Right lung (tissue), 10 donors: ENCODE results near the gene RIT1. TPM values are rescaled to one million over a fixed set of nuclear protein-coding genes. Genes with fewer than 3 reads are reported as not detected.

ENCODE experiments used
- DNase-seq, 2 donors: peaks; one replicate each; pipeline ENCODE4 v3.0.0-alpha.2; 2013
- long read RNA-seq, 8 donors: transcript quantifications; one replicate each; lab custom pipeline, GENCODE V29; 2026
- polyA plus RNA-seq, 5 donors: library from polyadenylated mRNA; unstranded; fragments of 120-200 nt; gene quantifications; one replicate each; pipeline versions ENCODE4 v1.2.1 to v1.2.3, GENCODE V29; 2013; ENCODE audit warnings: inconsistent platforms in 1 of 5, low replicate concordance in 1 of 5; ENCODE audit not compliant: insufficient read length in 5 of 5, insufficient read depth in 1 of 5

RIT1 gene
- 10 to 100 TPM; 40.1 to 53.1 (median 48.8) TPM for polyA plus RNA-seq
- long read RNA-seq, donor 1, transcript RIT1-202 (6 exons, 3,445 nt) = major isoform, 12 of 17 reads
- long read RNA-seq, donor 1, partial matches to known transcripts = 0 of 17 reads
- long read RNA-seq, donor 1, other reads (novel, unspliced or antisense) = 0 of 17 reads
- long read RNA-seq, donor 2, transcript RIT1-202 (6 exons, 3,445 nt) = major isoform, 12 of 13 reads
- long read RNA-seq, donor 2, partial matches to known transcripts = 0 of 13 reads
- long read RNA-seq, donor 2, other reads (novel, unspliced or antisense) = 0 of 13 reads
- long read RNA-seq, donor 3, transcript RIT1-202 (6 exons, 3,445 nt) = major isoform, 10 of 11 reads
- long read RNA-seq, donor 3, partial matches to known transcripts = 0 of 11 reads
- long read RNA-seq, donor 3, other reads (novel, unspliced or antisense) = 0 of 11 reads
- long read RNA-seq, donor 4, transcript RIT1-202 (6 exons, 3,445 nt) = major isoform, 12 of 16 reads
- long read RNA-seq, donor 4, partial matches to known transcripts = 0 of 16 reads
- long read RNA-seq, donor 4, other reads (novel, unspliced or antisense) = 0 of 16 reads
- long read RNA-seq, donor 5, transcript RIT1-202 (6 exons, 3,445 nt) = major isoform, 21 of 25 reads
- long read RNA-seq, donor 5, partial matches to known transcripts = 0 of 25 reads
- long read RNA-seq, donor 5, other reads (novel, unspliced or antisense) = 0 of 25 reads
- long read RNA-seq, donor 6, transcript RIT1-202 (6 exons, 3,445 nt) = major isoform, 21 of 23 reads
- long read RNA-seq, donor 6, partial matches to known transcripts = 0 of 23 reads
- long read RNA-seq, donor 6, other reads (novel, unspliced or antisense) = 0 of 23 reads
- long read RNA-seq, donor 7, transcript RIT1-202 (6 exons, 3,445 nt) = major isoform, 14 of 15 reads
- long read RNA-seq, donor 7, partial matches to known transcripts = 0 of 15 reads
- long read RNA-seq, donor 7, other reads (novel, unspliced or antisense) = 0 of 15 reads
- long read RNA-seq, donor 8, transcript RIT1-202 (6 exons, 3,445 nt) = major isoform, 6 of 6 reads
- long read RNA-seq, donor 8, partial matches to known transcripts = 0 of 6 reads
- long read RNA-seq, donor 8, other reads (novel, unspliced or antisense) = 0 of 6 reads

- peak; percentile 84 for DNase-seq
These were observed at the start of gene RIT1 for GRCh38 chr1:155911156-155912055. Gene RIT1, minus strand, starts transcription at chr1:155911349. Its CDS starts 588 bp downstream, at chr1:155910761.

- no peak for DNase-seq
These were observed 49.1 kb upstream of the RIT1 start for GRCh38 chr1:155960081-155960745.

DNA sequence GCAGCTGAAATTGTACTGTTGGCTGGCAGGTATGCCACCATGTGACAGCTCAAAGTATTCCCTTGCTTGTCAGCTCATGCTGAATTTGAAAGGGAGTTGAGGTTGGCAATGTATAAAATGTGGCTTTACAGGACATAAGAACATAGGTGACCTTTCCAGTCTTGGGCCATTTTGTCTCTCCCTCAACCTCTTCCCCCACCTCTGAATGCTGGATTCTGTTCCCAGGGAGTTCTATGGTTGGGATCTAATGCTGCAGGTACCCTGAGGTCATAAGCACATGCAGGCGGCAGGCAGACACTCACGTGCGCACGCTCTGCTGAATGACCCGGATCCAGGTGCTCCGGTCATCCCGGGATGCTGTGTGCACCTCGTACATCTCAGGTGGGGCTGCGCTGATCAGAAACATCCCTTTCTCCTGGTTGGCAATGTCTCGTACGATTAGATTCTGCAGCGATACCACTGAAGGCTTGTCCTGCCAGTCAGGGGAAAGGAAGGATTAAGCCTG is 46.3 kb upstream of the RIT1 start:
- DNase-seq = no peak

- DNase-seq = no peak
These were observed 43.5 kb upstream of the RIT1 start for GRCh38 chr1:155954645-155955044.

DNA sequence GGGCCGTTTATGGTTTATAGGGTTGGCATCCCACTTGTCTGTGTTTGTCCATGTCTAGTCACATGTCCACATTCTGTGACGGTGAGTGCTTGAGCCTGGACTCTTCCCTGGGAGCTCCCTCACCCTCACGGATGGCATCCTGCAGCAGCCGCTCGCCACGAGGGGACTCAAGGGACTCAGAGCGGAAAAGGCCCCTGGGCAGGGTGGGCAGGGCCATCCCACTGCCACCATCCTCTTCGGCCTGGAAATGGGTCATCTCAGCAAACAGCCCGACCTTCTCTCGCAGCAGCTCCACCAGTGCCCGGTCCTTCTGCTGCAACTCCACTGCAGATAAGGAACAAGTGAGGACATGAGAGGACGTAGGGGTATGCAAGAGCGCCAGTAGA is 41.3 kb upstream of the RIT1 start:
- DNase-seq = no peak

DNA sequence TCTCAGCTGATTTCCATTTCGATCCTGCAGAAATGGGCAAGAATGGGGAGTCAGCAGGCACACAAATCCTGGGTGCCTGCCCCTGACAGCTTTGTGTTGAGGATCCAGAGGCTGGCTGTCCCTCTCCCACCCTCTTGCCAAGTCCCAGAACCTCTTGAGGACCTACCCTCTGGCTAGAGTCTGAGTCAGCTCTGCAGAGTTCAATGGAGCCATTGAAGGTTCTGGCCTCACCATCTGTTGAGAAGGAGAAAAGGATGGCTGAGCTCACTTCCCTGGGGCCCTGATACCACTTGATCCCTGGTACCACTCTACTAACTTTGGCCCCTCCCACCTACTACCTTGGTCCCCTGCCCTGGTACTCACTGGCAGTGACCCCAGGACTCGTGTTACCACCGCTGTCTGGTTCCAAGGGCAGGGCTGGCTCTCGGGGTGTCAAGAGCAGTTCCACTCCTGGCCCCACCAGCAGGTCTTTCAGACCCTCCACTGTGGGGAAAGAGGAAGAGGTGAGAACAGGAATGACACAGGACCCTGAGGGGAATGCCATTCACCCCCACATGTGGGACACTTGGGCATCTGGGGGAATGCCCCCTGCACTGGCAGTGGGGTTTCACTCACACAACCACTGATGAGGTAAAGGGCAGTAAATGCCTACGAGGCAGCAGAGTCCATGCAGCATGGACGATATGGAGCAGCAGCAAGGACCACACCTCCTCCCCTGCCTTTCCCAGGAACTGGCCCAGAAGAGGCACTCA is 40.8 kb upstream of the RIT1 start:
- no peak for DNase-seq

DNA sequence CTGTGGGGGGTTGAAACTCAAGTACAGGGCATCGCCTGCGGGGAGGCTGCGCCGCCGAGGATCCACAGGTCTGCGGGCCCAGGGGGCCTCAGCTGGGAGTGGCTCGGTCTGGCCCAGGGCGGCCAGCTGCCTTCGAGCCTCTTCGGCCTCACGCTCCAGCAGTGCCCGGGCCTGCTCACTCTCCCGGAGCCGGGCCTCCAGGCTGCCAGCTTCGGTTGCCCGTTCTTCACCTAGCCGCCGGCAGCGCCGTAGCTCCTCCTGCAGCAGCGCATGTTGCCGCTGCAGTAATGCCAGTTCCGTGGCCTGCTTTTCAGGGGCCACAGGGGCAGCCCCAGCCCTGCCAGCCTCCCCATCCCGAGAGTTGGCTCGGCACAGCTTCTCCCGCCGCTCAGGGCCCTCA is 39.7 kb upstream of the RIT1 start:
- DNase-seq = no peak

GRCh38 chr1:155947741-155948140 is 36.6 kb upstream of the RIT1 start:
- no peak for DNase-seq

DNA sequence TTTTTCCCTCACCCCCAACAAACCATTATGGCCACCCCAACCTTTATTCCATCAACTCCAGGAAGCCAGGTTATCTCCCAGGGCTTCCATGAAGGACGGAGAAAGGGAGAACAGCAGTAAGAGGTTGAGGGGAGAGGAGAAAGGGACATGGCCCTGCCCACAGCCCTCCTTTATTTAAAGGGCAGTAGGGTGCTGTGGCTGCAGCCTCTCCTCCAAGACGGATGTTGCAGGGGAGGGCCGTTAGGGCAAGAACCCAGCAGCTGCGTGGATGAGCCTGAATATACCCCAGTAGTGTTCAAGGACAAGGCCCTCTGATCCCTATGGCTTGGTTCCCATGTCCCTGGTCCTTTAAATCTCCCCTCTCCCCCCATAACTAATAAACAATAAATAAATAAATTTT is 36.1 kb upstream of the RIT1 start:
- no peak for DNase-seq

DNA sequence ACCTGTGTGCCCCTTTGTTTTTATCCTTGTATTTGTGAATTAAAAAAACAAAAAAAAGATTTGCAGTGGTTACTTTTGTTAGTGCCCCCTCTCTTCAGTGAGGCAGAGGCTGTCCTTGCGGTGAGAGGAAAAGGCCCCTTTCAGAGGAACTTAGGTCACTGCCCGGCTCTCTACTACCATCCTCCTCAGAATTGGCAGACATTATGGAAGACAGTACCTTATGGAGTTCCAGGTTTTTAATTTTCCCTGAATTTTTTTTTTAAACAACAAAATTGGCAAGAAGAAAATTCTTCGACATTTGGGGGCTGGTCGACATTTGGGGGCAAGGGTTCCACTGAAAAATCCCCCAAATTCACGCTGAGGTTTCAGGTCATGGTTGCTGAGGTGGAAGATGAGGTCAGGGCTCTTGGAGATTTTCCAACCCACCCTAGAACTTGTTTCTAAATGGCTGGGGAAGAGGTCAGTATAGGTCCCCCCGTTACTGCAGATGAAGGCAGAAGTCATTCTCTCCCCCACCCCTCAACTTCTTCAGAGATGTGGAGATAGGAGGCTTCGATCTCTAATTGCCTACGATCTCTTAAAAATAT is 35.6 kb upstream of the RIT1 start:
- no peak for DNase-seq

GRCh38 chr1:155944444-155944799 is 33.3 kb upstream of the RIT1 start:
- no peak for DNase-seq

- no peak for DNase-seq
These were observed 31.5 kb upstream of the RIT1 start for GRCh38 chr1:155942578-155943141.

DNA sequence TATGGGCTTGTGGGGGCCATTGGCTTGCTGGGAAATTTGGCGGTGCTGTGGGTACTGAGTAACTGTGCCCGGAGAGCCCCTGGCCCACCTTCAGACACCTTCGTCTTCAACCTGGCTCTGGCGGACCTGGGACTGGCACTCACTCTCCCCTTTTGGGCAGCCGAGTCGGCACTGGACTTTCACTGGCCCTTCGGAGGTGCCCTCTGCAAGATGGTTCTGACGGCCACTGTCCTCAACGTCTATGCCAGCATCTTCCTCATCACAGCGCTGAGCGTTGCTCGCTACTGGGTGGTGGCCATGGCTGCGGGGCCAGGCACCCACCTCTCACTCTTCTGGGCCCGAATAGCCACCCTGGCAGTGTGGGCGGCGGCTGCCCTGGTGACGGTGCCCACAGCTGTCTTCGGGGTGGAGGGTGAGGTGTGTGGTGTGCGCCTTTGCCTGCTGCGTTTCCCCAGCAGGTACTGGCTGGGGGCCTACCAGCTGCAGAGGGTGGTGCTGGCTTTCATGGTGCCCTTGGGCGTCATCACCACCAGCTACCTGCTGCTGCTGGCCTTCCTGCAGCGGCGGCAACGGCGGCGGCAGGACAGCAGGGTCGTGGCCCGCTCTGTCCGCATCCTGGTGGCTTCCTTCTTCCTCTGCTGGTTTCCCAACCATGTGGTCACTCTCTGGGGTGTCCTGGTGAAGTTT is 30.8 kb upstream of the RIT1 start:
- no peak for DNase-seq

DNA sequence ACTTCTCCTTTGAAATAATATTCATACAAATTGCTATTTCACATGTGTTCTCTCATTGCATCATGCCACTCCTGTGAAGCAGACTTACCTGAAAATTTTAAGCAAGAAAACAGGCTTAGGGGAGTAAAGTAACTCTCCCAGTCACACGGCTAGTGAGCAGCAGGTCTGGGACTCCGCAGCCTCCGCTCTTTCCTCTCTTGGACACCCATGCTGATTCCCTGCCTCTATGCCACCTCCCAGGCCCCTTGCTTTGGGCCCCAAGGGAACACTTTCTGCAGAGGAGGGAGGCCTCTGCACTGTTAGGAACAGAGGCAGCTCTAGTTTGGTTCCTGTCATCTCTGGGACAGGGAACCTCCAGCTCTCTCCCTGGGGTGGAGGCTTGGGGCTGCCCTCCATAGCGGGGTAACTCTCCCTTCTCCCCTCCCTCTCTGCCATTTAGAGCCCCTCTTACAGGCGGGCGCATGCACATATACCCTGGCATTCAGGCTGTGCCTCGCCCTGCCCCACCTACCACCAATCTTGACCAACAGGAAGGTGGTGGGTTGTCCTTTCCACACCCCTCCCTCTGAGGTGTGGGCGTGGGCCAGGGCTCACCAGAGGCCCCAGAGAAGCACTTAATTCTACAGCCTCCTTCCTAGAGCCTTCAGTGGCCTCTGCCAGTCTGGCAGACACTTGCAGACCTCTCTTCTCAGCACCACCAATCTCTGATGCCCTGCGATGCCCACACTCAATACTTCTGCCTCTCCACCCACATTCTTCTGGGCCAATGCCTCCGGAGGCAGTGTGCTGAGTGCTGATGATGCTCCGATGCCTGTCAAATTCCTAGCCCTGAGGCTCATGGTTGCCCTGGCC is 30.1 kb upstream of the RIT1 start, which contains the start of gene RXFP4:
RXFP4 (plus strand) TSS at position 646 of the 852 bp plus-strand sequence; CDS start at position 718, 72 bp downstream.
- DNase-seq = no peak

- peak; percentile 51 to 55 for DNase-seq
These were observed 29.4 kb upstream of the RIT1 start for GRCh38 chr1:155940482-155940992.

DNA sequence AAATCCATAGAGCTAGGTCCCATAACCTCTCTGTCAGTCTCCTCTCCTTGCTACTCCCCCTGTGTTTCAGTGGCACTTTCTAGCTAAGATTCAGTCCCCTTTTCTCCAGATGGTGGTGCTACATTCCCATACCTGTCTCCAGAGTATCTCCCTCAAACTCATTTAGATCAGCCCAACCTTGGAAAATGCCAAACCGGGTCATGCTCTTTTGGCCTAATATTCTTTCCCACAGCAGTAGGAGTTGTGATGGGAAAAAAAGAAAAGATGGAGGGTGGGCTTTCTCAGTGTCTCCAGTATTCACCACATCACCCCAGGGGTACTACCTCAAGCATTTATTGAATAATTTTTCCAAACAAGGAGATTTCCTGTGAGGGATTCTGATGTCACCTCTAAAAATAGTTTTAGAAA is 27.1 kb upstream of the RIT1 start:
- DNase-seq = peak; percentile 53 to 67
